ENCODE results near the gene MOGAT1.

The MOGAT1 gene

DNA sequence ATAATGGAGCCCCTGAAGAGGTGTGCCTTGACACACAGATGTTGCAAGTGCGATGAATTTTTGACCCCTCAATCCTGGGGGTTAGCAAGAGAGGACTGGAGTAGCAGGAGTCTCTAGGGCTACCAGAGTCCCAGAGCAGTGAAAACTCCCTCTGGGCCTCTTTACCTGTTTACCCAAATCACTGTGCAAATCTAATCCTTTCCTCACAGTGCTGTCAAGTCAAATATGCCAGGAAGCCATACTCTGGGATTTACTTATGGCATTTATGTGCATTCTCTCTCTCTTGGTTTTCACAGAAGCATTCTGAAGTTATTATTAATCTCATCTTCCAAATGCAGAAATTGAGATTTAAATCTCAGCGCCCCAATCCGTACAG lies 62.0 kb downstream of the MOGAT1 start:
- H3F3A ChIP-seq (ENCODE audit: insufficient read depth), result no peaks in the 10 kb centered on the region
- no peak overlapping the region for H2AFZ ChIP-seq (ENCODE audit: low read depth, low read length, severe bottlenecking)
- H3K4me3 ChIP-seq (ENCODE audit: insufficient read depth, low read length, poor library complexity, severe bottlenecking), result no peak overlapping the region
- no peaks in the 10 kb centered on the region for H3K9me2 ChIP-seq (replicated peaks; ENCODE audit: insufficient read depth, low read length)
- no peak overlapping the region for H3K9ac ChIP-seq (ENCODE audit: low read length)
- no peak overlapping the region for H3K27ac ChIP-seq (ENCODE audit: low read depth, low read length)
- no peaks in the 10 kb centered on the region for H3K9me3 ChIP-seq (ENCODE audit: insufficient read depth, low read length)
- no peak overlapping the region for H3K4me2 ChIP-seq (ENCODE audit: low read depth, low read length, poor library complexity, severe bottlenecking)
- TF ChIP-seq, protein P1, sequence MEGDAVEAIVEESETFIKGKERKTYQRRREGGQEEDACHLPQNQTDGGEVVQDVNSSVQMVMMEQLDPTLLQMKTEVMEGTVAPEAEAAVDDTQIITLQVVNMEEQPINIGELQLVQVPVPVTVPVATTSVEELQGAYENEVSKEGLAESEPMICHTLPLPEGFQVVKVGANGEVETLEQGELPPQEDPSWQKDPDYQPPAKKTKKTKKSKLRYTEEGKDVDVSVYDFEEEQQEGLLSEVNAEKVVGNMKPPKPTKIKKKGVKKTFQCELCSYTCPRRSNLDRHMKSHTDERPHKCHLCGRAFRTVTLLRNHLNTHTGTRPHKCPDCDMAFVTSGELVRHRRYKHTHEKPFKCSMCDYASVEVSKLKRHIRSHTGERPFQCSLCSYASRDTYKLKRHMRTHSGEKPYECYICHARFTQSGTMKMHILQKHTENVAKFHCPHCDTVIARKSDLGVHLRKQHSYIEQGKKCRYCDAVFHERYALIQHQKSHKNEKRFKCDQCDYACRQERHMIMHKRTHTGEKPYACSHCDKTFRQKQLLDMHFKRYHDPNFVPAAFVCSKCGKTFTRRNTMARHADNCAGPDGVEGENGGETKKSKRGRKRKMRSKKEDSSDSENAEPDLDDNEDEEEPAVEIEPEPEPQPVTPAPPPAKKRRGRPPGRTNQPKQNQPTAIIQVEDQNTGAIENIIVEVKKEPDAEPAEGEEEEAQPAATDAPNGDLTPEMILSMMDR (IDR thresholded peaks at IDR 0.05; ENCODE audit: insufficient read depth, low read length, poor library complexity, severe bottlenecking), result no peak
- TF ChIP-seq EZH2phosphoT487 (conservative IDR thresholded peaks at IDR 0.05; ENCODE audit: low read length), result no peak
- H3K27me3 ChIP-seq (ENCODE audit: low read length), result no peaks in the 10 kb centered on the region
- no peaks in the 10 kb centered on the region for H4K20me1 ChIP-seq (ENCODE audit: low read depth, low read length)
- no peaks in the 10 kb centered on the region for H3K79me2 ChIP-seq (ENCODE audit: insufficient read depth, low read length)
- H3K36me3 ChIP-seq (ENCODE audit: low read length), result no peaks in the 10 kb centered on the region

DNA sequence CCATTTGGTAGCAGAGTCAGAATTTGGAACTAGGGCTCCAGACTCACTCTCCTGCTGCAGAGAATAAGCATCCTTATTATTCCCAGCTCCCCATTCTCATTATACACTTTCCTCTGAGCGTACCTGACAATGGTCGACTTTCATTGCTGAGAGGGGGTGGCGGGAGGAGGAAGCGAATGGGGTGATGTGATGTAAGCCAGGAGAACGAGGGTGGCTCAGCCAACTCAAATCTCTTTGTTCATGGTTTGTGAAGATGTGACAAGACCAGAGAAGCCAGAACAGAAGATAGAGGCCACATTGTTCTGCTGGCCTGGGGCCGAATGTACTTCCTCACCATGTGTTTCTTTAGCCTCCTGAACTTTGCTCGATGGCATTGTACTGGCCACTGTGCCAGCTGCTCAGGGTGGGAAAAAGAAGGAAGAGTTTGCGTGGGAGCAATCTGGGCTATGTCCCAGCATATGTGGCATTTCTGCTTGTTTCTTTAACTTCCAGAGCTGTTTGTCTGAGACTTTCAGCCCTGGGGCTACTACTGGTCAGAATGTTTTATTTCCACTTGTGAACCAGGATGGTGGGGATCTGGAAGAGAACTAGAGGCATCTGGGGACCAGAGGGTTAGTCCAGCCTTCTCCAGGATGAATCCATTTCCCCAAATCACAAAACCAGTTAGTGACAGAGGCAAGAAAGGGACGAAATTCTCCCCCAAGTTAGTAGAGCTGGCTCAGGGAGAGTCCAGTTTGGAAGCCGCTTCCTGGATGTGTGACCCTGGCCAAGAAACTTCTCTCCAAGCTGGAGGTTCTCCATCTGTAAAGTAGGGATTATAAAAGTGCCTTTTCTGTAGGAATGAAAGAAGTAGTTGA lies 62.6 kb downstream of the MOGAT1 start:
- Histone ChIP-seq H3K4me3 (ENCODE audit: insufficient read depth, low read length, poor library complexity, severe bottlenecking) (no peak overlapping the region), H3F3A (ENCODE audit: insufficient read depth) (no peaks in the 10 kb centered on the region), H3K79me2 (ENCODE audit: insufficient read depth, low read length) (no peaks in the 10 kb centered on the region), H3K27ac (ENCODE audit: low read depth, low read length) (no peak overlapping the region), H3K9me3 (ENCODE audit: insufficient read depth, low read length) (no peaks in the 10 kb centered on the region), H3K36me3 (ENCODE audit: low read length) (no peaks in the 10 kb centered on the region), H4K20me1 (ENCODE audit: low read depth, low read length) (no peaks in the 10 kb centered on the region), H3K9ac (ENCODE audit: low read length) (no peak overlapping the region), H2AFZ (ENCODE audit: low read depth, low read length, severe bottlenecking) (no peak overlapping the region), H3K9me2 (replicated peaks; ENCODE audit: insufficient read depth, low read length) (no peaks in the 10 kb centered on the region), H3K27me3 (ENCODE audit: low read length) (no peaks in the 10 kb centered on the region), H3K4me2 (ENCODE audit: low read depth, low read length, poor library complexity, severe bottlenecking) (no peak overlapping the region)
- TF ChIP-seq, protein P1 (IDR thresholded peaks at IDR 0.05; ENCODE audit: insufficient read depth, low read length, poor library complexity, severe bottlenecking), result no peak
- TF ChIP-seq EZH2phosphoT487 (conservative IDR thresholded peaks at IDR 0.05; ENCODE audit: low read length), result no peak

DNA sequence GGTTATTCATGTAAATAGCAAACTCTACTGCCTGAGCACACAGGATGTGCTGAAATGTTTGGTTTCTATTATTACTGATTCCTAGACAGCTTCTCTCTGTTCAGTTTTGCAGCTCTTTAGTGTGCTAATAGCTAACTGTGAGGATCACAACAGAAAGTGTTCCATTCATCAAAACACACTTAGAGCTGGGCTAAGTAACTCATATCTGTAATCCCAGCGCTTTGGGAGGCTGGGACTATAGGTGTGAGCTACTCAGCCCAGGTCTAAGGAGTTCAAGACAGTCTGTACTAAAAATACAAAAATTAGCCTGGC lies 63.2 kb downstream of the MOGAT1 start:
- Histone ChIP-seq H3K27me3 (ENCODE audit: low read length) (no peaks in the 10 kb centered on the region), H3K79me2 (ENCODE audit: insufficient read depth, low read length) (no peaks in the 10 kb centered on the region)

More for the DNA sequence above, 63.2 kb downstream of the MOGAT1 start:
- Histone ChIP-seq H3F3A (ENCODE audit: insufficient read depth) (no peaks in the 10 kb centered on the region), H3K27ac (ENCODE audit: low read depth, low read length) (no peak overlapping the region), H2AFZ (ENCODE audit: low read depth, low read length, severe bottlenecking) (no peak overlapping the region), H3K9me3 (ENCODE audit: insufficient read depth, low read length) (no peaks in the 10 kb centered on the region), H3K4me2 (ENCODE audit: low read depth, low read length, poor library complexity, severe bottlenecking) (no peak overlapping the region), H3K4me3 (ENCODE audit: insufficient read depth, low read length, poor library complexity, severe bottlenecking) (no peak overlapping the region), H4K20me1 (ENCODE audit: low read depth, low read length) (no peaks in the 10 kb centered on the region), H3K36me3 (ENCODE audit: low read length) (no peaks in the 10 kb centered on the region), H3K9me2 (replicated peaks; ENCODE audit: insufficient read depth, low read length) (no peaks in the 10 kb centered on the region), H3K9ac (ENCODE audit: low read length) (no peak overlapping the region)
- TF ChIP-seq, protein P1 (IDR thresholded peaks at IDR 0.05; ENCODE audit: insufficient read depth, low read length, poor library complexity, severe bottlenecking), result no peak
- no peak for TF ChIP-seq EZH2phosphoT487 (conservative IDR thresholded peaks at IDR 0.05; ENCODE audit: low read length)

Data from SU-DHL-6 (cell line).